Stromal cell of bone marrow (primary cell): Measurements from ENCODE around the gene DDX39A.
"Not testable (repeated sequence)": the region's sequence is repeated elsewhere in the genome, so short reads cannot be mapped to it uniquely, and the experiment has no call there.

Experiments used
- DNase-seq: peaks from one replicate; pipeline ENCODE4 v3.0.0-alpha.2; 2012; ENCODE audit warnings: low read depth

The DDX39A gene

GRCh38 chr19:14385492-14385891 lies 33.6 kb downstream of the DDX39A start:
- no peak for DNase-seq

DNA sequence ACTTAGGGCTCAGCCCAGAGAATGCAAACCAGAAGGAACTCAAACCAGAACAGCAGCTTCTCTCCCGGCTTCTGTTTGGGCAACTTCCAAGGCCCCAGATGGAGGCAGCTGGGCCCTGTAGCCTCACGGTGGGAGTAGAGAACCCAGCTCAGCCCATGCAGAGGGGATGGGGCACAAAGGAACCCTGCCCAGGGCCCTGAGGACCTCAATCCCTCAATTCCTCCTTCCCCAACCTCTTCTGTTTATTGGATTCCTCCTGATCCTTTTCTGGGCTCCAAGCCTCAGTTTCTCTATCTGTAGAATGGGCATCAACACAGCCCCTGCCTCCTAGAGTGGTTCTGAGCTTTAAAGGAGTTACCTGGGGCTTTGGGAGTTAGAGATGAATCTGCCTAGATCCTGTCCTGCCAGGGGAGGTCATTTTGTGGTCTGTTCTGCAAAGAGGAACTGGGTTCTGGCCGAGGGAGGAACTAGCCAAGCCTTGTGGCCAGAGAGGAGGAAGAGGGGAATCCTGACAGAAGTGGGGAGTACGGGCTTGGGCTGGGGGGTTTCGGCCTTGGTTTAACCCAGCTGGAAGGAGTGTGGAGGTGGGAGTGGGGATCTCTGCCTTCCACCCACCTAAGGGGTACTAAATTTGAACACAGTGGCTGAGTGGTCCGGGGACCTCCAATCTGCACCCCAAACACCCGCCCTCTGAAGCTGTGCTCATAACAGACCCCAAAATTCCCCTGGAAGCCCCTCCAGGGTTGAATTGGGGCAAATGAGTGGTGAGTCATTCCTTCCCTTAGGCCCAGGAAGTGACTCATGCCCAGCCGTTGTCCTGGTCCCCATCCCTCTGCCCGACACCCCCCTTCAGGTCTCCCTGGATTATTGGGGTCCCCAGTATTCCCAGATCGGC lies 35.2 kb downstream of the DDX39A start:
- DNase-seq: peak; percentile 39

DNA sequence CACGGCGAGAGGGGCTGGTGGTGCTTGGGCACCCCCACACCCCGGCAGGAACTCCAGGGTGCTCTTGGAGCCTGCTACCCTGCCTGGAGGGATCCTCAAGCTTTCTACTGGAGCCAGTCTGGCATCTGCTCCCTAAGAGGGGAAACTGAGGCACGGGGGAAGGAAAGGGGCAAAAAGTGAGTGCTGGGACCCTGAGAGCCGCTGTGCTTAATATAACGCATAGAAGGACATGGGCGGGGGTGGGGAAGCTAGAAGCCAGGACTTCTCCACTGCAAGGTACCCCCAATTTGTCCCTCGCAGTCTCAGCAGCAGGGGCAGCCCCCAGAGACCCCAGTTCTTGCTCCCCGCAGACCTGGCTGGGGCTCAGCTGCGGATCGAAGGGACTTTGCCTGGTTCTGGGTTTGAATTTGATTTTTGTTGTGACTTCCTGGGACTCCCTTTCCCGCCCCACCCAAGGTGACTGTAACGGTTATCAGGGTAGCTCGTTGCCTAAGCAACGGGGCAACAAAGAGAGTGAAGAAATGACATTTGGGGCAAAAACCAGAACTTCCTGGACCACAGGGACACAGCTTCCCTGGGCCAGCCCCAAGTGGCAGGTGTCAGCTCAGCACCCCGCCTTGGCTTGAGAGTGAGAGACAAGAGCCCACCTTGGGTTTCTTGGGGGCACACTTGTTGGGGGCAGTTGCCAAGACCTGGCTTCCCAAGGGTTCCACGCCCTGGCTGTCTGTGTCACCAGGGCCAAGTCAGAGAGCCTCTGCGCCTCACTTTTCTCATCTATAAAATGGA lies 37.3 kb downstream of the DDX39A start:
- DNase-seq: peak; percentile 56

GRCh38 chr19:14379294-14380065 lies 39.7 kb downstream of the DDX39A start:
- no peak for DNase-seq

- no peak for DNase-seq
Observed at GRCh38 chr19:14378890-14379289, 40.3 kb downstream of the DDX39A start.

DNA sequence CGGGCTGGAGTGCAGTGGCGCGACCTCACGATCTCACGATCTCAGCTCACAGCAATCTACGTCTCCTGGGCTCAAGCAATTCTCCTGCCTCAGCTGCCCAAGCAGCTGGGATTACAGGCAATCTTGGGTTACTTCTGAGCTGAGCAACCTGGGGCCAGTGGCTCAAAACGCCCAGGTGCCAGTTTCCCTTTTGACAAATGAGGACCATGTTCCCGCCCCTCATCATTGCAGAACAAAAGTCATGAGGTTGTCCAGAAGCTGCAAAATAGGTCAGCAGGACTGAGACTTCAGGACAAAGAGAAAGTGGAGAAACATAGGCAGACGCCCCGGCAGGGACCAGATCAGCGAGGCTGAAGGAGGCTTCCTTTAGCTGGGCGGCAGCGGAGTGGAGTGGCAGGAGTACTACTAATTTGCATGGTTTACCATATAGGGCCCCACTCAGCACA lies 41.2 kb downstream of the DDX39A start:
- DNase-seq: no peak

DNA sequence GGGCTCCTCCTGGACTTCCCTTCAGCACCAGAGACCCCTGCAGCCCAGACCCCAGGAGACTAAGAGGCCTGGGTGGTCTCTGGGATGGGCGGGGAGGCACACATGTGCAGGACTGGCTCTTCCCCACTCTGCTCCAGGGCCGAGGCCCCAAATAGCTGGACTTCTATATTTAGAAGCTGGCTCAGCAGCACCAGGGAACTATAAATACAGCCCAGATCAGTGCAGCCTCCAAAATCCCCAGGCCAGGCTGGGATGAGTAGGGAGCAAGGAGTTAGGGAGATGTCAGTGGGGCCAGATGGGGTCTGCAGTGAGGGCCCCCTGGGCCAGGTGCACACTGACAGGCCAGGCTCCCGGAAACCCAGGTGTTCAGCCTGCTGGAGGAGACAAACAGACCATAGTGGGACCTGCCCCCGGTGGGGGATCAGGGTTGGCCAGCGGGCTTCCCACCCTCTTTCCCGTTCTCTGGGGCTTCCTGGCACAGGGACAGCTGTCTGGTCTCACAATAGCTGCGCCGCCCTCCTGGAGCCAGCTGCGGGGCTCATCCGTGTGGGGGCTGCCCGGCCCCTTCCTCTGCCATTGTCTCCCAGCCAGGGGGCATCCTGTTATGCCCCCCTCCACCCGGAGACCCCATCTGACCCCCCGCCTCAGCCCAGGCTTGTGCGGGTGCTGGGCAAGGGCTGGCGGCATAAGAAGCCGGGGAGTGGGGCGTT lies 43.4 kb downstream of the DDX39A start:
- no peak for DNase-seq

- DNase-seq: no peak
Observed at GRCh38 chr19:14375055-14375581, 44.0 kb downstream of the DDX39A start.

DNA sequence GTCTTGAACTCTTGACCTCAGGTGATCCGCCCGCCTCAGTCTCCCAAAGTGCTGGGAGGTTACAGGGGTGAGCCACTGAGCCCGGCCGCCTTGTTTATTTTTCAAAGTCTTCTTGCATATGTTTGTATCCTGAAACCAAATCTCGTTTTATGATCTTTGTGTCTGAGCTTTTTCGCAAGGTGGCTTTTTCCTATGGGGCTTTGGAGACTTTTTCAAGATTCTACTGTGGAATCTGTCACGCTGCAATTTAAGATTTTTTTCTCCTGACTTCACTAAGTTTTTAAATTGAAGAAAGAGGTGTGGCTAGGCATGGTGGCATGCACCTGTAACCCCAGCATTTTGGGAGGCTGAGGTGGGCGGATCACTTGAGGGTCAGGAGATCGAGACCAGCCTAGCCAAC lies 44.8 kb downstream of the DDX39A start:
- not testable (repeated sequence) for DNase-seq

- not testable (repeated sequence) for DNase-seq
Observed at GRCh38 chr19:14372384-14373077, 46.6 kb downstream of the DDX39A start.

- DNase-seq: no peak
Observed at GRCh38 chr19:14371301-14371821, 47.8 kb downstream of the DDX39A start.

GRCh38 chr19:14370940-14371280 lies 48.2 kb downstream of the DDX39A start:
- DNase-seq: no peak

GRCh38 chr19:14370169-14370939 lies 48.8 kb downstream of the DDX39A start:
- no peak for DNase-seq

GRCh38 chr19:14369399-14370168 lies 49.6 kb downstream of the DDX39A start:
- DNase-seq: peak; percentile 47

DNA sequence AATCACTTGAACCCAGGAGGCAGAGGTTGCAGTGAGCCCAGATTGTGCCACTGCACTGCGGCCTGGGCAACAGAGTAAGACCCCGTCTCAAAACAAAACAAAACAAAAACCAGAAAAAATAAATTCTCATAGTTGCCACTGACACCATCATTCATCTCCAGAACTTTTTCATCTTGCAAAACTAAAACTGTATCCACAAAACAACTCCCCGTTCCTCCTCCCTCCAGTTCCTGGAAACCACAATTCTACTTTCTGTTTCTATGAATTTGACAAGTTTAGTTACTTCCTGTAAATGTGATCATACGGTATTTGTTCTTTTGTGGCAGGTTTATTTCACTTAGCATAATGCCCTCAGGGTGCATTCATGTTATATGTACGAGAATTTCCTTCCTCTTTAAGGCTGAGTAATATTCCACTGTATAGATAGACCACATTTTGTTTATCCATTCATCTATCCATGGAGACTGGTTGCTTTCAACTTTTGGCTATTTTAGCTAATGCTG lies 51.1 kb downstream of the DDX39A start:
- DNase-seq: no peak

DNA sequence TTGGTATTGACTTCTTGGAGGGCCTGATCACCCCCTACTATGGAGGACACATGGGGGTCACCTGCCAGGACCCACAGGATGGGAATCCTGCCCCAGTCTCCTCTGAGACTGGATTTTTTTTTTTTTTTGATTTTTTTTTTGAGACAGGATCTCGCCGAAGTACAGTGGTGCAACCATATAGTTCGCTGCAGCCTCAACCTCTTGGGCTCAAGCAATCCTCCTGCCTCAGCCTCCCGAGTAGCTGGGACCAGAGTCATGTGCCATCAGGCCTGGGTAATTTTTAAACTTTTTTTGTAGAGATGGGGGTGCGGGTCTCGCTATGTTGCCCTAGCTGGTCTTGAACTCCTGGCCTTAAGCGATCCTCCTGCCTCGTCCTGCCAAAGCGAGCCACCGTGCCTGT lies 52.1 kb downstream of the DDX39A start:
- DNase-seq: no peak

- no peak for DNase-seq
Observed at GRCh38 chr19:14366529-14366928, 52.6 kb downstream of the DDX39A start.

GRCh38 chr19:14364098-14364443 lies 55.1 kb downstream of the DDX39A start:
- DNase-seq: not testable (repeated sequence)
